Activated naive CD4-positive, alpha-beta T cell treated with Interleukin-2 at 50 U/mL for 16 hours (primary cell): ENCODE measurements around the gene ZNG1B.
"Not testable (repeated sequence)": the region's sequence is repeated elsewhere in the genome, so short reads cannot be mapped to it uniquely, and the experiment has no call there.

Experiments
- DNase-seq: peaks from one replicate; pipeline ENCODE4 v3.0.0-alpha.2; 2020

ZNG1B gene

GRCh38 chr2:113504081-113504480, 66.6 kb downstream of the ZNG1B start:
- DNase-seq: not testable (repeated sequence)

GRCh38 chr2:113507394-113508140, 70.1 kb downstream of the ZNG1B start:
- not testable (repeated sequence) for DNase-seq

GRCh38 chr2:113508187-113508586, 70.7 kb downstream of the ZNG1B start:
- not testable (repeated sequence) for DNase-seq

- DNase-seq: not testable (repeated sequence)
These were observed 73.4 kb downstream of the ZNG1B start for GRCh38 chr2:113510913-113511312.

- not testable (repeated sequence) for DNase-seq
These were observed 74.4 kb downstream of the ZNG1B start for GRCh38 chr2:113511859-113512258.

GRCh38 chr2:113515457-113515856, 78.0 kb downstream of the ZNG1B start:
- DNase-seq: not testable (repeated sequence)

GRCh38 chr2:113515995-113516394, 78.5 kb downstream of the ZNG1B start:
- DNase-seq: not testable (repeated sequence)

- DNase-seq: not testable (repeated sequence)
These were observed 79.5 kb downstream of the ZNG1B start for GRCh38 chr2:113517025-113517424.

- not testable (repeated sequence) for DNase-seq
These were observed 83.3 kb downstream of the ZNG1B start for GRCh38 chr2:113520837-113521236.

- not testable (repeated sequence) for DNase-seq
These were observed 84.0 kb downstream of the ZNG1B start for GRCh38 chr2:113521492-113521891.

GRCh38 chr2:113524986-113525385, 87.5 kb downstream of the ZNG1B start:
- not testable (repeated sequence) for DNase-seq

- DNase-seq: not testable (repeated sequence)
These were observed 90.0 kb downstream of the ZNG1B start for GRCh38 chr2:113527350-113528045.

GRCh38 chr2:113528126-113528525, 90.6 kb downstream of the ZNG1B start:
- DNase-seq: not testable (repeated sequence)

GRCh38 chr2:113528904-113529303, 91.4 kb downstream of the ZNG1B start:
- not testable (repeated sequence) for DNase-seq

GRCh38 chr2:113532991-113533390, 95.5 kb downstream of the ZNG1B start:
- not testable (repeated sequence) for DNase-seq

GRCh38 chr2:113536573-113536972, 99.1 kb downstream of the ZNG1B start:
- not testable (repeated sequence) for DNase-seq

- DNase-seq: not testable (repeated sequence)
These were observed 103.3 kb downstream of the ZNG1B start for GRCh38 chr2:113540834-113541203.

GRCh38 chr2:113541204-113541975, 103.9 kb downstream of the ZNG1B start:
- DNase-seq: peak; percentile 30

GRCh38 chr2:113541976-113542485, 104.5 kb downstream of the ZNG1B start:
- not testable (repeated sequence) for DNase-seq

- DNase-seq: not testable (repeated sequence)
These were observed 105.0 kb downstream of the ZNG1B start for GRCh38 chr2:113542529-113542928.
